Measurements from ENCODE around the gene F8.

Gene F8

GRCh38 chrX:154812341-154813101, 210.0 kb downstream of the F8 start:
- DNase-seq = no peak
- Mint-ChIP-seq H3K9me3 (no peaks in the 10 kb centered on the region), H3K4me1 (no peaks in the 10 kb centered on the region), H3K4me3 (no peak overlapping the region), H3K27me3 (peaks cover 3% of the 10 kb centered on the region), H3K27ac (no peak overlapping the region), H3K36me3 (ENCODE audit: low read depth) (no peaks in the 10 kb centered on the region)
- ATAC-seq = no peak

GRCh38 chrX:154809939-154810665, 212.4 kb downstream of the F8 start:
- no peak overlapping the region for H3K4me3 Mint-ChIP-seq
- DNase-seq (no peak), ATAC-seq (no peak)
- no peaks in the 10 kb centered on the region for H3K36me3 Mint-ChIP-seq (ENCODE audit: low read depth)
- H3K27ac Mint-ChIP-seq = no peak overlapping the region
- no peaks in the 10 kb centered on the region for H3K9me3 Mint-ChIP-seq
- peaks cover 3% of the 10 kb centered on the region for H3K27me3 Mint-ChIP-seq
- peaks cover 6% of the 10 kb centered on the region for H3K4me1 Mint-ChIP-seq

GRCh38 chrX:154806837-154807501, 215.6 kb downstream of the F8 start:
- Mint-ChIP-seq H3K36me3 (ENCODE audit: low read depth) (no peaks in the 10 kb centered on the region), H3K9me3 (no peaks in the 10 kb centered on the region), H3K4me3 (no peak overlapping the region), H3K27me3 (no peaks in the 10 kb centered on the region), H3K27ac (no peak overlapping the region), H3K4me1 (peaks cover 32% of the 10 kb centered on the region)
- ATAC-seq = no peak
- DNase-seq = no peak

- no peaks in the 10 kb centered on the region for H3K9me3 Mint-ChIP-seq
- DNase-seq (no peak), ATAC-seq (no peak)
- H3K27ac Mint-ChIP-seq = no peak overlapping the region
- peak overlapping the region; percentile 78 for H3K4me3 Mint-ChIP-seq
- peaks cover 42% of the 10 kb centered on the region for H3K4me1 Mint-ChIP-seq
- no peaks in the 10 kb centered on the region for H3K27me3 Mint-ChIP-seq
- H3K36me3 Mint-ChIP-seq (ENCODE audit: low read depth) = no peaks in the 10 kb centered on the region
Observed at GRCh38 chrX:154805696-154806091, 216.8 kb downstream of the F8 start.

GRCh38 chrX:154804957-154805695, 217.4 kb downstream of the F8 start, which contains the start of gene MPP1:
TSS of gene MPP1 (minus strand) at chrX:154805485. CDS start at chrX:154805373, 112 bp downstream.
- Mint-ChIP-seq H3K9me3 (no peaks in the 10 kb centered on the region), H3K27ac (no peak within 1 kb of the TSS), H3K27me3 (no peaks in the 10 kb centered on the region), H3K4me1 (peaks cover 48% of the 10 kb centered on the region), H3K4me3 (peak within 1 kb of the TSS; percentile 78), H3K36me3 (ENCODE audit: low read depth) (no peaks in the 10 kb centered on the region)
- peak; percentile 72 for ATAC-seq
- DNase-seq = peak; percentile 75

- no peak for ATAC-seq
- no peaks in the 10 kb centered on the region for H3K36me3 Mint-ChIP-seq (ENCODE audit: low read depth)
- H3K27ac Mint-ChIP-seq = no peak overlapping the region
- H3K9me3 Mint-ChIP-seq = no peaks in the 10 kb centered on the region
- peak overlapping the region; percentile 78 for H3K4me3 Mint-ChIP-seq
- no peak for DNase-seq
- no peaks in the 10 kb centered on the region for H3K27me3 Mint-ChIP-seq
- peaks cover 55% of the 10 kb centered on the region for H3K4me1 Mint-ChIP-seq
Observed at GRCh38 chrX:154804261-154804956, 218.1 kb downstream of the F8 start.

GRCh38 chrX:154802947-154803346, 219.6 kb downstream of the F8 start:
- DNase-seq = no peak
- no peak overlapping the region for H3K27ac Mint-ChIP-seq
- ATAC-seq = no peak
- H3K36me3 Mint-ChIP-seq (ENCODE audit: low read depth) = peaks cover 2% of the 10 kb centered on the region
- peak overlapping the region; percentile 24 for H3K4me3 Mint-ChIP-seq
- H3K27me3 Mint-ChIP-seq = no peaks in the 10 kb centered on the region
- H3K9me3 Mint-ChIP-seq = no peaks in the 10 kb centered on the region
- H3K4me1 Mint-ChIP-seq = peaks cover 66% of the 10 kb centered on the region

- H3K27ac Mint-ChIP-seq = peak overlapping the region; percentile 59
- peaks cover 75% of the 10 kb centered on the region for H3K4me1 Mint-ChIP-seq
- H3K4me3 Mint-ChIP-seq = no peak overlapping the region
- no peaks in the 10 kb centered on the region for H3K9me3 Mint-ChIP-seq
- H3K36me3 Mint-ChIP-seq (ENCODE audit: low read depth) = peaks cover 2% of the 10 kb centered on the region
- no peak for ATAC-seq
- H3K27me3 Mint-ChIP-seq = no peaks in the 10 kb centered on the region
- DNase-seq = no peak
Observed at GRCh38 chrX:154800478-154801210, 221.9 kb downstream of the F8 start.

- DNase-seq (no peak), ATAC-seq (no peak)
- Mint-ChIP-seq H3K27me3 (no peaks in the 10 kb centered on the region), H3K4me1 (peaks cover 73% of the 10 kb centered on the region), H3K27ac (peak overlapping the region; percentile 87), H3K9me3 (no peaks in the 10 kb centered on the region), H3K36me3 (ENCODE audit: low read depth) (peaks cover 2% of the 10 kb centered on the region), H3K4me3 (peak overlapping the region; percentile 37)
Observed at GRCh38 chrX:154799556-154800348, 222.8 kb downstream of the F8 start.

GRCh38 chrX:154797006-154797405, 225.5 kb downstream of the F8 start:
- Mint-ChIP-seq H3K36me3 (ENCODE audit: low read depth) (peaks cover 2% of the 10 kb centered on the region), H3K4me3 (no peak overlapping the region), H3K27me3 (no peaks in the 10 kb centered on the region), H3K4me1 (peaks cover 61% of the 10 kb centered on the region), H3K27ac (no peak overlapping the region), H3K9me3 (no peaks in the 10 kb centered on the region)
- DNase-seq (no peak), ATAC-seq (no peak)

GRCh38 chrX:154795016-154795415, 227.5 kb downstream of the F8 start:
- no peak for DNase-seq
- Mint-ChIP-seq H3K4me1 (peaks cover 54% of the 10 kb centered on the region), H3K4me3 (no peak overlapping the region), H3K36me3 (ENCODE audit: low read depth) (peaks cover 2% of the 10 kb centered on the region), H3K9me3 (no peaks in the 10 kb centered on the region), H3K27me3 (no peaks in the 10 kb centered on the region), H3K27ac (no peak overlapping the region)
- no peak for ATAC-seq

GRCh38 chrX:154793084-154793795, 229.3 kb downstream of the F8 start:
- H3K4me1 Mint-ChIP-seq = peaks cover 38% of the 10 kb centered on the region

More at GRCh38 chrX:154793084-154793795, 229.3 kb downstream of the F8 start:
- Mint-ChIP-seq H3K4me3 (no peak overlapping the region), H3K9me3 (no peaks in the 10 kb centered on the region), H3K27me3 (no peaks in the 10 kb centered on the region), H3K36me3 (ENCODE audit: low read depth) (peaks cover under 1% of the 10 kb centered on the region), H3K27ac (peak overlapping the region; percentile 42)
- DNase-seq (no peak), ATAC-seq (no peak)

All from activated naive CD8-positive, alpha-beta T cell treated with anti-CD3 and anti-CD28 coated beads, Interleukin-2, amount 50 U/mL, for 24 hours (primary cell).